GM18951 (cell line): ENCODE measurements around the gene SH2D1B.

ENCODE experiments used
- POLR2A ChIP-seq: IDR thresholded peaks from 4 replicates; pipeline ENCODE4 v1.6.1; 2011; ENCODE audit warnings: mild to moderate bottlenecking; ENCODE audit not compliant: insufficient read length, insufficient read depth; ENCODE audit errors: extremely low read depth
- in situ Hi-C: fragments of 300-500 bp; cut with MboI; formaldehyde crosslinking; loops from one replicate; pipeline ENCODE4 v1.12.0; 2022; ENCODE audit warnings: low sequenced_read_pairs, mixed read lengths, inconsistent platforms; ENCODE audit not compliant: unreplicated experiment

Gene SH2D1B

DNA sequence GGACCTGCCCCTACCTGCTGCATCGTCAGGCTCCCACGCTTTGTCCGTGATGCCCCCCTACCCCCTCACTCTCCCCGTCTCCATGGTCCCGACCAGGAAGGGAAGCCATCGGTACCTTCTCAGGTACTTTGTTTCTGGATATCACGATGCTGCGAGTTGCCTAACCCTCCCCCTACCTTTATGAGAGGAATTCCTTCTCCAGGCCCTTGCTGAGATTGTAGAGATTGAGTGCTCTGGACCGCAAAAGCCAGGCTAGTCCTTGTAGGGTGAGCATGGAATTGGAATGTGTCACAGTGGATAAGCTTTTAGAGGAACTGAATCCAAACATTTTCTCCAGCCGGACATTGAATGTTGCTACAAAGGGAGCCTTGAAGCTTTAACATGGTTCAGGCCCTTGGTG is 44.2 kb downstream of the SH2D1B start:
- in situ Hi-C loops, result no loop called here
- no peak for TF ChIP-seq POLR2A

GRCh38 chr1:162367073-162367472 is 44.9 kb downstream of the SH2D1B start:
- TF ChIP-seq POLR2A, result no peak
- in situ Hi-C loops, result no loop called here

DNA sequence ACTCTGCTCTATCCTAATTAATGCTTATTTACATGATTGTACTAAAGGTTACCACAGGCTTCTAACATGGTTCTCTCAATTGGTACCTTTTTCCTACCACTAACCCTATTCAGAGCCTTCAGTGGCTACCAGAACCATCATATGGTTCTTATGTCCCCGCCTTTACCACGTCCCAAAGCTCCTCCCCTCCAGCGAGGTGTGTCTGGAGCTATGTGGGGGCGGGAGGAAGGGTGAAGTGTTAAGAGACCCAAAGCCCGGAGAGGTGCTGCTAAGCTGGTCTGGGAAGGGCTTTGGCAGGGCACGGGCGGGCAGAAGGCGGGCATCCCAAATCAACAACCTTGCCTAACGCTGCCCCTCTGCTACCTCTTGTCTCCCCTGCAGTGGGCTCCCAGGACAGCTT is 45.3 kb downstream of the SH2D1B start:
- no peak for TF ChIP-seq POLR2A
- in situ Hi-C loops, result no loop called here

DNA sequence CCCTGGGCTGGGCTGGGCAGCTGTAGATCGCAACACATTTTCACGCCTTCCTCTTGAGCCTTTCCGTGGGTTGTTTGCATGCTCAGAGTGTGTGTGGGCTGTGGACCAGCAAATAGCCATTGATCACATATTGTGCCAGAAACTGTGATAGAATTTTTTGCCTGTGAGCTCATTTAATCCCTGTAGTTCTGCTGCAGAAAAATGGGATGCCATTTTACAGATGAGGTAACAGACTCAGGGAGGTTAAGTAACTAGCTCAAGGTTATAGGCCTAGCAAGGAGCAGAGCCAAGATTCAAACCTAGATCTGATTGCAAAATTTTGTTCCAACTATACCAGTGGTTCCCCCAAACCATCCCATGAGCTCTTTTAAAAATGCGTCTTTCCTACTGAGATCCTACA is 45.8 kb downstream of the SH2D1B start:
- TF ChIP-seq POLR2A, result no peak
- in situ Hi-C loops, result no loop called here

DNA sequence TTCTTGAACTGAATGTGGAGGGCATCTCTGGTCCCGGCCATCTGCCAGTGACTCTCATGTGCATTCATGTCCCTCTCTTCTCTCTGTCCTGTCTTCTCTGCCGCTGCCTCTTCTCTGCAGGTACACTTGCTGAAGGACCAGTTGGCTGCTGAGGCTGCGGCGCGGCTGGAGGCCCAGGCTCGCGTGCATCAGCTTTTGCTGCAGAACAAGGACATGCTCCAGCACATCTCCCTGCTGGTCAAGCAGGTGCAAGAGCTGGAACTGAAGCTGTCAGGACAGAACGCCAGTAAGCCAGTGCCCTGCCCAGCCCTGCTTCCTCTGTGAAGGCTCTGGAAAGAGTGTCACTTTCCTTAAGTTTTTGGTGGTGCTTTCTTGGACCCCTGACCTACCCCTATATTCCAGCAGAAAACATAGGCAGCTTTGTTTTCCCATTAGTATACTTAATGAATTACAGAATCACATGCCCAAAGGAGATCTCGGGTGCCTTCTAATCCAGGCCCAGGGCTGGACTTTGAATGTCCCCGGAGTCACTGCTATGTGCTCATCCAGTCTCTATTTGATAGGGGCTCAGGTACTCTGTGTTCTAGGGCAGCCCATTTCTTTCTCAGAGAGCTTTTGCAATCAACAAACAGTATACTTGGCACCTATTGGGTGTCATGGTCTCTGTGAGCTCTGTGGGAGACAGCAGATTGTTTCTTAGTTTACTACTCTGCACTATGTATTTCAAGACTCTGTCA is 46.5 kb downstream of the SH2D1B start:
- TF ChIP-seq POLR2A, result no peak
- in situ Hi-C loops, result no loop called here

DNA sequence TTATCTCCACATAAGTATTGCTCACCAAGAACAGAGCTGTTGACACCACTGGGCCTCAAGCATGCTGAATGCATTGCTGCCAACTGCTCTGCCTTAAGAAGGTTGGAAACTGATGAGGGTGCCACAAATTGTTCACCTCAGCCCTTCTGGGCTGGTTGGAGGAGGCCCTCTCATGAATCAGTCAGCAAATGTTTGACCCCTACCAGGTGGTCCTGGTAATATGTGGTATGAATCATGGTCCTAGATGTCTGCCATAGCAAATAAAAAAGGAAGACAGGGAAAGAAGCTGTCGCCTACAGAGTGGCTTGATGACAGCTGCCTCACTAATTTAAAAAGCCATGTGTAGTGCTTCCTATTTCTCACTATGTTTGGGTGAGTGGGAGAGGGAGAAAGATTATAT is 47.4 kb downstream of the SH2D1B start:
- no peak for TF ChIP-seq POLR2A
- in situ Hi-C loops, result no loop called here

DNA sequence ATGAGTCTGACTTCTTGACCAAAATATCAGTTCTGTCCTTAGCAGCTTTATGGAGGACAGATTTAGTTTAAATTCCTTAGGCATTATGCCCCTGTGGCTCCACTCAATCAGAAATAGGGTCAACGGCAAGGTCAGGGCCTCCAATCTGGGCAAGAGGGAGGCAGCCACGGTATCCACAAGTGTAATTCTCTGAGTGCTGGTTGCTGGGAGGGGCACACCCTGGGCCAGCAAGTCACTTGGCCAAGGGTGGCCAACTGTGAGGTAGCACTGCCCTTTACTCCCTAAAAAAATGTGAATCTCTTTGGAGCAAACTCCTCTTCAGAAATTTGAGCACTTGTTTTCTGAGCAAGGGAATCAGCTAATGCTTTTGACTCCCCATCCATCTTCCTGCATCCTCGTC is 48.1 kb downstream of the SH2D1B start:
- no peak for TF ChIP-seq POLR2A
- in situ Hi-C loops, result no loop called here

- TF ChIP-seq POLR2A, result no peak
- in situ Hi-C loops, result no loop called here
These were observed 50.6 kb downstream of the SH2D1B start for GRCh38 chr1:162361349-162361748.

GRCh38 chr1:162360874-162361260 is 51.1 kb downstream of the SH2D1B start:
- in situ Hi-C loops, result no loop called here
- TF ChIP-seq POLR2A, result no peak

GRCh38 chr1:162360237-162360873 is 51.6 kb downstream of the SH2D1B start:
- TF ChIP-seq POLR2A, result no peak
- in situ Hi-C loops, result no loop called here

- no peak for TF ChIP-seq POLR2A
These were observed 52.3 kb downstream of the SH2D1B start for GRCh38 chr1:162359523-162360236.

DNA sequence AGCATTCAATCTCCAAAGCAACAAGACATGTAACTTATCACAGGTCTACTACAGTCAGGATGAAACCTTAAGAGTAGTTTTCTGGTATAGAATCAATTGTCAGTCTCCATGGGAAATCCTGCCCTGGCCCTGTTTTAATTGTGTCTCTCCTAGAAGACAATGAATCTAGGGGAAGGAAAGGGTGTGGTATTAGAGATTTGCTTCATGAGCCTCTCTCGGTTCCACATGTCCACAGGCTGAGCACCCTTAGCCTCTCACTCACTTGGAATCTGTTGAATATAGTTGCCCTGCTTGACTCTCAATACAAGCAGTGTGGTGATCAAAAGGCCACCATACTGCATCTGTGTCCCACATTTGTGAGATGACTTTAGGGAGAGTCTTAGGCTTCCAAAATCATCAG is 53.0 kb downstream of the SH2D1B start:
- in situ Hi-C loops, result no loop called here
- TF ChIP-seq POLR2A, result no peak

More at GRCh38 chr1:162359523-162360236, 52.3 kb downstream of the SH2D1B start:
- in situ Hi-C loops, result no loop called here

DNA sequence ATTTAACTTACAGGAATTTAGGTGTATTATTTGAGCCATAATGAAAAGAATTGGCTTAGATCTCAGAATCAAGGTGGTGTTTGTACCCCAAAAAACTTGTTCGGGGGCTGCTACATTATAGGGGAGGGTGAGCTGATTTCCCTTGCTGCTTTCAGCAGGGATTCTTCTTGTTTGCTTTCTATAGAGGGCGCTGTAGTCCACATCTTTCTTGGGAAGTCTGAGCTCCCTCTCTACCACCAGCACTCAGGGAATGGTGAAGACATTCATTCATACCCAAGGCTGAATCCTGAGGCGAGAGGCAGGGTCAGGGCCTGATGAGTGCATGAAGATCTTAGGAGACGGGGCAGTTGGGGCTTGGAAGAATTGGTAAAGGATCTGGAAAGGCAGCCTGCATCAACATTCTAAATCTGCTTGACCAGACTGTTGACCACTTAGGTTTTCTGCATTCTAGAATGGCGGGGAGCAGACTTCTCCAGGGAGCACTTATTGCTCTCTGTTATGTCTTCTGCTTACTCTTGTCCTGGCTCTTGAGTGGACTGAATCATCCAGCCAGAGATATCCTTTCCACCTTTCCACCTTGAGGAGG is 54.2 kb downstream of the SH2D1B start:
- in situ Hi-C loops, result no loop called here
- TF ChIP-seq POLR2A, result no peak
